ENCODE results near the gene KRTAP10-5.
"Not testable (repeated sequence)": the region's sequence is repeated elsewhere in the genome, so short reads cannot be mapped to it uniquely, and the experiment has no call there.

KRTAP10-5 gene

GRCh38 chr21:44590897-44591800 is 10.7 kb upstream of the KRTAP10-5 start:
- DNase-seq (ENCODE audit: low read depth) = not testable (repeated sequence)

DNA sequence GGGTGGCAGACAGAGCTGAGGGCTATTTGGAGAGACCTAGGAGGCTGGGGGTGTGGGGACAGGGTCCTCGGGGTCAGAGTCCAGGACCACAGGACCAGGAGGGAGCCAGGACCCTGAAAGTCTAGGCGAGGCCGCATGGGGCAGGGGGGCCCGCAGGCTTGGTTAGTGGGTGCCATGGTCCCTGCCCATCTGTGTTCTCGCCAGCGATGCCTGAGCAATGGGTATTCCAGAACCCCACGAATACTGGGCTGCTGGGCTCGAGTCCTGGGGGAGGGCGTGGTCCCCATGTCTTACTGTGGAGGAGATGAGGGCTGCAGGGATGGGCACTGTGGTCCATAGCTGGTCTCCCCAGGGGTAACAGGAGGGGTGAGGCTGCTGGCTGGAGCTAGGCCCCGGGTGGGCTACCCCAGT is 9.9 kb upstream of the KRTAP10-5 start:
- no peak for DNase-seq (ENCODE audit: low read depth)

- DNase-seq (ENCODE audit: low read depth) = no peak
Measured at GRCh38 chr21:44589586-44590305, 9.3 kb upstream of the KRTAP10-5 start.

DNA sequence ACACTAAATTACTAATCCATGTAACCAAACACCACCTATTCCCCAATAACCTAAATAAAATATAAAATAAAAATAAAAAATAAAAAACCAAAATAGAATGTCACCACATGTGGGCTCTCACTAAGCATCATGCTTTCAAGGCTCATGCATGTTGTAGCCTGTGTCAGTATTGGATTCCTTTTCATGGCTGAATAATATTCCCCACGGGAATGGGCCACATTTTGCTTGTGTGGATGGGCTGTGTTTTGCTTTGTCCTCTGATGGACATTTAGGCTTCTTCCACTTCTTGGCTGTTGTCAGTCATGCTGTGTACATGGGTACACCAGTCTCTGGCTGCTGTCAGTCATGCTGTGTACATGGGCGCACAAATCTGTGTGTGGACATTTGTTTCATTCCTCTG is 8.7 kb upstream of the KRTAP10-5 start:
- no peak for DNase-seq (ENCODE audit: low read depth)

DNA sequence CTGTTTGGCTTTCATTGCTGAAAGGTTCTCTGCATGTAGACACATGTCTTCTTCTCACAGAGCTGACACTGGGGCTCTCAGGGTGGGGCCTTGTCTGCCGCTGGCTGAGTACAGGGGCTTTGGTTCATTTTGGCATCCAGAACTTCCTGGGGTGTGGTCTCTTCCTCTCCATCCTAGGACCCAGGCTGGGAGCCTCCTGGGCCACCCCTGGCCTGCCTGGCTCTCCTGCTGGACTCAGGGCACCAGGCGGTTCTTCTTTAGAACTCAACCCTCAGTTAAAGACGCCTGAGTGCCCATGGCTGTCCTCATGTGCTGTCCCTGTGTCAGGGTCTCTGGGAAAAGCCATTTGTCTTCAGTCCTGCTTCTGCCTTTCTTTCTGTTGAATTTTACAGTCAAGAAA is 5.5 kb upstream of the KRTAP10-5 start:
- no peak for DNase-seq (ENCODE audit: low read depth)

GRCh38 chr21:44583800-44584147 is 3.4 kb upstream of the KRTAP10-5 start:
- no peak for DNase-seq (ENCODE audit: low read depth)

DNA sequence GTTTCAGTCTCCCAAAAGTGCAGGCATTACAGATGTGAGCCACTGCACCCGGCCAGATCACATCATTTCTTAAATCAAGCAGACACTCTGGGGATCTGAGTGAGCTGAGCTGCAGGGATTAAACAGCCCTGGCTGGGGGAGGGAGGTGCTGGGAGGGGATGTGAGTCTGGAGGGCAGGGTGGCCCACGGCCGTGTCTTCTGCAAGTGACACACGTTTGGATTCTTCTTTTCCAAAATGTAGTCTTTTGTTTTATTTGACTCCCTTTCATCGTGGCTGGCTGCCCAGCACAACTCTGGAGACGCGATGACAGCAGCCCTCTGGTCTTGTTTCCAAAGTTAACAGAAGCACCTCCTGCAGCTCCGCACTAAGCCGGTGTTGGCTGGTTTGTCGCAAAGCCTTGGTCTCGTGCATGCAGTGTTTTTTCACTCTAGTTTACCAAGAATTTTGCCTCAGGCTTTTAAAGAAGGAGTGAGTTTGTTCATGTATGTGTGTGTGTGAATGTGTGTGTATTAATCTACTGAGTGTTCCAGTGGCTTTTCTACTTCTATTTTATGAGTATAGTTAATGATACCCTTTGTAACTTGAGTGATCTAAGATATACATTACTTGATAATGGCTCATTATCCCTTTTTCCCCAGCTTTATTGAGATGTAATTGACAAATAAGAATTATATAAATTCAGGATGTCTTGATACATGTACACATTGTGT is 2.8 kb upstream of the KRTAP10-5 start:
- DNase-seq (ENCODE audit: low read depth) = no peak

- DNase-seq (ENCODE audit: low read depth) = no peak
Measured at GRCh38 chr21:44582055-44582454, 1.7 kb upstream of the KRTAP10-5 start.

DNA sequence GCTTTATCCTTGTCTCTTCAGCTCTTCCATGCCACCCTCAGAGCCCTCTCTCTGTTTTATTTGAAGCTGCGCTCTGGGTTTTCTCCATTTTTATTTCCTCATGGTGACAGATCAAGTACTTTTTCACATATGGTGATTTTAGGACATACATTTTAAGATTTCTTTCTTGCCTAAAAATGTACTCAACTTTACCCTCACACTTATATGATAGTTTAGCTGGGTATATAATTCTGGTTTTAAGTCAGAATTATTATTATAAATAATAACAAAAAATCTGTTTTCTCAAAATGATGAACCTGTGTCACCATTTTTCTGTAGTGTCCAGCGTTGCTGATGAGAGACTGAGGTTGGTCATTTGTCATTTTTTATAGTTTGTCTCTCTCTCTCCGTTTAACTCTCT is 754 bp upstream of the KRTAP10-5 start:
- DNase-seq (ENCODE audit: low read depth) = no peak

GRCh38 chr21:44579833-44580144 is 615 bp downstream of the KRTAP10-5 start:
- no peak for DNase-seq (ENCODE audit: low read depth)

DNA sequence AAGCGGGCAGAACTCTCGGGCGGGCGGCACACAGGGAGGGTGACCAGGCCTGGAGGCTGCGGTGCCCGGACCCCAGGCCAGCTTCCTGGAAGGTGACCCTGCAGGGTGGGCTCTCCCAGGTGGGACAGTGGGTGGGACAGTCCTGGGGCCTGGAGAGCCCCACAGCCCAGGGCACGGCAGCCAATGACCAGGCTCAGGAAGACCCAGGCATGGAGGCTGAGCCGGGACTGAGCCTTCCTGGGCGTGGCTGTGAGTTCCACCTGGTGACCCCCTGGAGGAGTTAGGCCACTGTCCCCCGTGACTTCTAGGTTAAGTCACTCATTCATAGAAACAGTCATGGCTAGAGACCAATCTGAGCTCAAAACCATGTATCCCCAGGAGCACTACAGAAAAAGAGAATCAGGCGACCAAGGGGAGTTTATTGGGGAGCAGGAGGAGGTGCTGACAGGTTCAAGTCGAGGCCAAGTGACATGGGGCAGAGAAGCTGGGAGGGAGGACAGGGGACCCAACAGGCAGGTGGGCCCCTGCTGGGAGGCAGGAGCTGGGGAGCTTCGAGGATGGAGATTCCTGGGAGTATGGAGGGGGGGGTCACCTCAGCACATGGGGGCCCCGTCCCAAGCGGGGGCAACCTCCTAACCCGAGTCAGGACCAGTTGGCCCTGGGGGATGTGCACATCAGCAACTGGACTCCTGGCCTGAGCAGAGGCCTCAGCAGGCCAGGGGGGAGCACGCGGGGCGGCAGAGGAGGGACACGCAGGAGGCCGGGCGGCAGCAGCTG is 1.2 kb downstream of the KRTAP10-5 start:
- DNase-seq (ENCODE audit: low read depth) = no peak

DNA sequence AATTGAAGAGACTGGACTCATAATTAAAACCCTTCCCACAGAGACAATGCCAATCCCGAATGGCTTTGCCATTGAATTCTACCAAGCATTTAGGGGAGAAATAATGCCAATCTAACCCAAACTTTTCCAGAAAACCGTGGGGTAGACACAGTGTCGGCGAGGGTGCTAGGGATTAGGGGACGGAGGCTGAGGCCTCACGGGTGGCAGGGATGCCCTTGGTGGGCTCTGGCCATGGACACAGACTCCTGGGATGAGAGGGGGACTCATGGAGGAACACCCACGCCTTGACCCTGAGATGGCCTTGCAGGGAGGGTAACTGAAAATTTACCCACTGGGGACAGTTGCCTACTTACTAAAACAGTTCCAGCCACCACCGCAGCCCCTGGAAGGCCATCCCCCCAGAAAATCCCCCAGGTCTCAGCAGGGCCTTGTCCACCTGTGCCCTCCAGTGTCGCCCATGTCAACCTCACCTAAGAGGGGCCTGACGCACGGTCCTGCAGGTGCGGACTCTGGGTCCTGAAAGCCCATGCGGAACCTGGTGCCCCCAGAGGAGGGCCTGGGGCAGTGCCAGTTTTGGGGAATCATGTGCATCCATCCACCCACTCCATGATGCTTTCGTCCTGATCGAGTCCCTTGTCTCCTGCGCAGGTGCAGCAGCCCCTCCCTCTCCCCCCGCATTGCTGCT is 1.9 kb downstream of the KRTAP10-5 start:
- no peak for DNase-seq (ENCODE audit: low read depth)

DNA sequence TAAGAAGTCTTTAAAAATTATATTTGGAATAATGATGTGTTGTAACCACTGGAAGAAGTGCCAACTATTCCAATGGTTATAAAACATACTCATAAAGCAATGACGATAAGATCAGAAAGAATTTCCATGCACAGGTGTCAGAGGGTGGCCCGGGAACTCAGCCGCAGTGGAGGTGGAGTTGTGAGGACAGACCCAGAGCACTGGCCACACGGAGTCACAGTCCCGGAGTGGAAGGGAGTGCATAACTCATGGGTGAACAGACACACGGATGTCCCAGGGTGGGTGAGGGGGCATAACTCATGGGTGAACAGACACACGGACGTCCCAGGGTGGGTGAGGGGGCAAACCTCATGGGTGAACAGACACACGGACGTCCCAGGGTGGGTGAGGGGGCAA is 4.4 kb downstream of the KRTAP10-5 start:
- DNase-seq (ENCODE audit: low read depth) = no peak

- DNase-seq (ENCODE audit: low read depth) = no peak
Measured at GRCh38 chr21:44575307-44576024, 4.9 kb downstream of the KRTAP10-5 start.

GRCh38 chr21:44574457-44575306 is 5.7 kb downstream of the KRTAP10-5 start:
- DNase-seq (ENCODE audit: low read depth) = no peak

- DNase-seq (ENCODE audit: low read depth) = not testable (repeated sequence)
Measured at GRCh38 chr21:44573630-44574456, 6.6 kb downstream of the KRTAP10-5 start, which contains the start of gene KRTAP10-4. TSS of gene KRTAP10-4 (plus strand) at chr21:44573729. CDS start at chr21:44573759, 30 bp downstream.

DNA sequence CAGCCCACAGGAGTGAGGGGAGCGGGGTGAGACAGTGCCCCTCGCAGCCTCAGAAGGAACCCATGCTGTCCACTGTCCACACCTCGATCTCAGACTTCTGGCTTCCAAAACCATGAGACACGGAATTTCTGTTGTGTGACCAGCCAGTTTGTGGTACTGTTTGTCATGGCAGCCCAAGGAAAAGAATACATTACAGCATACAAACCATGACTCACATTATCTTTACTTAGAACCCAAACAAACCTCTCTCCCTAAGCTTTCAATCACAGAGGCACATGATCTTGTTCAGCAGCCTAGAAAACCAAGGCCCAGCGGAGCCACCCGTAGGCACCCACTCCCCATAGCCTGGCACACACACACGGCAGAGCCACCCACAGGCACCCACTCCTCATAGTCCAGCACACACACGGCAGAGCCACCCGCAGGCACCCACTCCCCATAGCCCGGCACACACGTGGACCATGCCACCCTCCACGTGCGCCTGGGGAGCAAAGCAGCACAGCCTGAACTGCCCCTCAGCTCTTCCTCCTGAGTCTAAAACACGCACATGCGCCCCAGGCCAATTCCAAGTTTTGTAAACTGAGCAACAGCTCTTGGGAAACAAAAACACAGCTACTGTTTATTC is 7.3 kb downstream of the KRTAP10-5 start:
- DNase-seq (ENCODE audit: low read depth) = no peak
